Measurements from ENCODE around the gene TSPOAP1. TPM values are rescaled to one million over a fixed set of nuclear protein-coding genes. Genes with fewer than 3 reads are reported as not detected.

Gene TSPOAP1
- total RNA-seq, 1 donor from 2014 or later: 27.9 TPM

DNA sequence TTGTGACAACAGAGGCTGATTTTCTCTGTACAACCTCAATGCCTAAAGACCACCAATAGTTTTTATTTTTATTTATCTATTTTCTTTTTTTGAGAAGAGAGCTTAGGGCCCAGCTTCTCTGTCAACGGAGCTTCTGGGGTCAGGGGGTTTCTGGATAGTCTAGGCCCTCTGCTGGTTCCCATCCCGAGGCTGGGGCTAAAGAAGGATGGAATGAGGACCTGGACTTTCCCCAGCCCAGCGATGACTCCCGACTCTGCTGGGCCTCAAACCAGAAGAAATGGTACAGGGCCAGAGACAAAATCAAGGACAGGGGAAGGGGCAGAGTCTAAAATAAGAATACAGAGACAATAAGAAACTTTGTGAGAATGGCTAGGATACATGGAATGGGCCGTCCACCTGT is 5.7 kb upstream of the TSPOAP1 start:
- no peaks in the 10 kb centered on the region for H3K36me3 Mint-ChIP-seq (ENCODE audit: low read depth)
- no peaks in the 10 kb centered on the region for H3K9me3 Mint-ChIP-seq
- peaks cover 25% of the 10 kb centered on the region for H3K4me1 Mint-ChIP-seq
- no peak overlapping the region for H3K4me3 Mint-ChIP-seq
- H3K27ac Mint-ChIP-seq (ENCODE audit: unreplicated experiment): no peak overlapping the region
- DNase-seq (ENCODE audit: low read depth, low spot score): no peak
- TF ChIP-seq, protein P1, sequence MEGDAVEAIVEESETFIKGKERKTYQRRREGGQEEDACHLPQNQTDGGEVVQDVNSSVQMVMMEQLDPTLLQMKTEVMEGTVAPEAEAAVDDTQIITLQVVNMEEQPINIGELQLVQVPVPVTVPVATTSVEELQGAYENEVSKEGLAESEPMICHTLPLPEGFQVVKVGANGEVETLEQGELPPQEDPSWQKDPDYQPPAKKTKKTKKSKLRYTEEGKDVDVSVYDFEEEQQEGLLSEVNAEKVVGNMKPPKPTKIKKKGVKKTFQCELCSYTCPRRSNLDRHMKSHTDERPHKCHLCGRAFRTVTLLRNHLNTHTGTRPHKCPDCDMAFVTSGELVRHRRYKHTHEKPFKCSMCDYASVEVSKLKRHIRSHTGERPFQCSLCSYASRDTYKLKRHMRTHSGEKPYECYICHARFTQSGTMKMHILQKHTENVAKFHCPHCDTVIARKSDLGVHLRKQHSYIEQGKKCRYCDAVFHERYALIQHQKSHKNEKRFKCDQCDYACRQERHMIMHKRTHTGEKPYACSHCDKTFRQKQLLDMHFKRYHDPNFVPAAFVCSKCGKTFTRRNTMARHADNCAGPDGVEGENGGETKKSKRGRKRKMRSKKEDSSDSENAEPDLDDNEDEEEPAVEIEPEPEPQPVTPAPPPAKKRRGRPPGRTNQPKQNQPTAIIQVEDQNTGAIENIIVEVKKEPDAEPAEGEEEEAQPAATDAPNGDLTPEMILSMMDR (conservative IDR thresholded peaks at IDR 0.05): no peak
- no peaks in the 10 kb centered on the region for H3K27me3 Mint-ChIP-seq (ENCODE audit: low read depth)

DNA sequence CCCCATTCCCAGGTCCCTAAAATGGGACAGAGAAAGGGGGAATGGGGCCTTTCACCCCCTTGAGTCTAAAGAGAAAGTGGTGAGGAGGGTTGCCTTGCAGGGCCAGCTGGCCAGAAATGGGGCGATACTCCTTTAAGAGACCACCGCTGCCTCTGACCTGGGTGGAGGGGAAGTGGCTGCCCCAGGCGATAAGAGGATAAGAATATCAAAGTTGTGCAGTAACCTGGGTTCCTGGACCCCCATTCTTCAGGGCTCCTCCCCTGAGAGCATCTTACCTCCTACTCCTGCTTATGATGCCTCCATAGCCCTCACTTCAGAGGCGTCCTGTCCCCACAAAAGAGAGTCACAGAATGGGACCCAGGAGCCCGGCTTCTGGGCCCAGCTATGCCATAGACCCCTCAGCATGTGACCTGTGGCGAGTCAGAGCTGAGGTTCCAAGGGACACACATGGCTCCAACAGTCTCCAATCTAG is 5.2 kb upstream of the TSPOAP1 start:
- Mint-ChIP-seq H3K4me1 (peaks cover 26% of the 10 kb centered on the region), H3K27ac (ENCODE audit: unreplicated experiment) (no peak overlapping the region), H3K27me3 (ENCODE audit: low read depth) (no peaks in the 10 kb centered on the region), H3K9me3 (no peaks in the 10 kb centered on the region), H3K4me3 (no peak overlapping the region), H3K36me3 (ENCODE audit: low read depth) (no peaks in the 10 kb centered on the region)
- DNase-seq (ENCODE audit: low read depth, low spot score): no peak
- TF ChIP-seq, protein P1 (conservative IDR thresholded peaks at IDR 0.05): no peak

DNA sequence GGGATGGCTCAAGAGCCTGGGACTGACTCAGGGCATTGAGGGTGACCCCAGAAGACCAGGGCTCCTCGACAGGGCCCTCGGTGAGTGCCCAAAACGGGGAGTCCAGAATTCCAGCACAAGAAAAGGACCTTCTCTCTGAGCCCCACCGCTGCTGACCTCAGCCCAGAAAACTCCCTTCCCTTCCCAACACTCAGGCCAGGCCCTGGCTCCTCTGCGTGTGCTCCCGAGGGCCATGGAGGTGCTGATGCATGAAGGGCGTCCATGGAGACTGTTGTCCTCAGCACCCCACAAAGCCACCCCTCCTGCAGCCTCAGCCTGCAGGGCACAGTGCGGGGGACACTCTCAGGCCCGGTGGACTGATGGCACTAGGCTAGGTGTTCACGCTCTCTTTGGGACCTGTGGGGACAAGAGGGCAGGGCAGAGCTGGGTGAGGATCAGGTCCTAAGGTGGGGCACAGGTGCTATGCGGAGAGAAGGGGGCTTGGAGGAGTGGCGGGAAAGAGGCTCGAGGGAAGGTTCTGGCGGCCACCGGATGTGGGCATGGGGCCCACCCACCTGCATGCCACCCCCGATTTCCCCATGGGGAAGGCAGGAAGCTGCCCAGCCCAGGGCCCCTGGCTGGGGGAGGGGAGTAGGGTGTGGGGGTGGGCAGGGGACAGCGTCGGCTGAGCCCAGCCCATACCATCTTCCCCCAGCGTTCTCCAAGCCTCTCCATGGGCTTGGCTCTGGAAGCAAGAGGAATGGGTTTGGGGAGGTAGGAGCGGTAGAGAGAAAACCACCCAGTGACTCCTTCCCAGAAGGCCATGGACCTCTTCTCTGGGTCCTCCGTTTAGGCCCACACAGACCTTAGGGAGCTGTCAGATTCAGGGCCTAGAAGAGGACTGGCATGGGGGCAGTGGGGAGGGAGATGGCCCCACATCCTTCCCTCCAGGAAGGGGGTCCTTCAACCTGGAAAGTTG is 4.5 kb upstream of the TSPOAP1 start:
- no peak overlapping the region for H3K4me3 Mint-ChIP-seq
- peaks cover 29% of the 10 kb centered on the region for H3K4me1 Mint-ChIP-seq
- H3K9me3 Mint-ChIP-seq: no peaks in the 10 kb centered on the region
- no peaks in the 10 kb centered on the region for H3K27me3 Mint-ChIP-seq (ENCODE audit: low read depth)
- TF ChIP-seq, protein P1 (conservative IDR thresholded peaks at IDR 0.05): no peak
- peak overlapping the region; percentile 19 for H3K27ac Mint-ChIP-seq (ENCODE audit: unreplicated experiment)
- H3K36me3 Mint-ChIP-seq (ENCODE audit: low read depth): no peaks in the 10 kb centered on the region
- no peak for DNase-seq (ENCODE audit: low read depth, low spot score)

DNA sequence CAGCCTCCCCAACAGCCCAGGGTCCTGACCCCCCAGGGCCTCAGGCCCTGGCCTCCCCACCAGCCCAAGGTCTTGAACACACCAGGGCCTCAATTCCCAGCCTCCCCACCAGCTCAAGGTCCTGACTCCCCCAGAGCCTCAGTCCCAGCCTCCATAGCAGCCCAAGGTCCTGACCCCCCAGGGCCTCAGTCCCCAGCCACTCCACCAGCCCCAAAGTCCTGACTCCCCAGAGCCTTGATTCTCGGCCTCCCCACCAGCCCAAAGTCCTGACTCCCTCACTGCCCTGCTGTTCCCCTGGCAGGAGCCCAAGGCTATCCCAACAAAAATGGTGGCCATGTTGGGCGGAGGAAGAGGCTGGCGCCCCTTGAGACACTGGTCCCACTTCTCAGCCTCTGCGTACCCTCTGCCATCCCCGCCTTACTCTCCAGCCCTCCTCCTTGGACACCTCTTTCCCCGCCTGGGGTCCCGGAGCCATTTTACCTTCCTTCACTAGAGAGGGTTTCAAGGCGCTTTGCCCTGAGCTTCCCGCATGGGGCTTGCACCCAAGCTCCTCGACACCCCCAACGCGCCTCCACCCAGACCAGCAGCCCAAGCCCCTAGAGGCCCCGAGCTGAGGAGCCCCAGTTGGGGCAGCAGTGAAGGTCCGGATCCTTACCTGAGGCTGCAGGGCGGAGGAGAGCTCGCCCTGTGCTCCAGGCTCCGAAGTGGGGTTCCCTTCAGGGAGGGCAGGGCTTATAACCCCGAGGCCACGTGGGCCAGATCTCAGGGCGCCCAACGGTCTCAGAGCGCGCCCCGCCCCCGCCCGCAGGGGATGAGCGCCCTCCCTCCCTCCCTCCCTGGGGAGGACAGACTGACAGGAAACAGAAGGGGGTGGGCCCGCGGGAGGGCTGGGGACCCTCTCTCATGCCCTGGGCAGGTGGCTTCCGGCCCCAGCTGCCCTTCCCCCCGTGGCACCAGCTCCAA is 3.5 kb upstream of the TSPOAP1 start:
- H3K27me3 Mint-ChIP-seq (ENCODE audit: low read depth): no peaks in the 10 kb centered on the region
- TF ChIP-seq, protein P1 (conservative IDR thresholded peaks at IDR 0.05): no peak
- H3K4me1 Mint-ChIP-seq: peaks cover 31% of the 10 kb centered on the region
- no peak for DNase-seq (ENCODE audit: low read depth, low spot score)
- no peaks in the 10 kb centered on the region for H3K36me3 Mint-ChIP-seq (ENCODE audit: low read depth)
- no peaks in the 10 kb centered on the region for H3K9me3 Mint-ChIP-seq
- no peak overlapping the region for H3K4me3 Mint-ChIP-seq
- peak overlapping the region; percentile 57 for H3K27ac Mint-ChIP-seq (ENCODE audit: unreplicated experiment)
